Panc1 (cell line): ENCODE data around the gene ZNF446. TPM values are rescaled to one million over a fixed set of nuclear protein-coding genes. Genes with fewer than 3 reads are reported as not detected.

Experiments
- ATAC-seq: fragments of 200-7000 bp; cut with Tn5 transposase; 2 replicates; pipeline ENCODE4 v1.9.1; 2020; ENCODE audit warnings: mild to moderate bottlenecking, moderate library complexity
- BruUV-seq: library from RNA; stranded (reverse); fragments of 400-500 nt; replicated peaks from 2 replicates; lab custom pipeline; 2021; lab: Mats Ljungman, UMichigan
- CTCF ChIA-PET: fragments of 300-600 bp; sonication (Branson Sonifier 250); formaldehyde crosslinking; loops from one replicate; lab custom pipeline; 2022; ENCODE audit warnings: antibody characterized with exemption; lab: Charles Lee
- POLR2A ChIA-PET: fragments of 300-600 bp; sonication (Branson Sonifier 250); formaldehyde crosslinking; loops from one replicate; lab custom pipeline; 2022; ENCODE audit warnings: antibody characterized with exemption; lab: Charles Lee
- DNase-seq: peaks from one replicate; pipeline ENCODE4 v3.0.0-alpha.2; 2010; ENCODE audit warnings: low read depth, low spot score
- H3K27ac ChIP-seq: 2 replicates; pipeline ENCODE4 v1.5.1; 2011; ENCODE audit warnings: mild to moderate bottlenecking, low read length, inconsistent platforms
- H3K27me3 ChIP-seq: fragments of 200-500 bp; sonication (Bioruptor generic); 2 replicates; pipeline ENCODE4 v1.6.0; 2014; ENCODE audit warnings: low read length, inconsistent platforms; ENCODE audit not compliant: control insufficient read depth, insufficient read depth
- H3K36me3 ChIP-seq: fragments of 200-500 bp; sonication (Bioruptor generic); 2 replicates; pipeline ENCODE4 v1.5.1; 2014; ENCODE audit warnings: inconsistent platforms, mild to moderate bottlenecking, low read length, moderate library complexity; ENCODE audit not compliant: control insufficient read depth, insufficient read depth
- H3K4me1 ChIP-seq: 2 replicates; pipeline ENCODE4 v1.5.1; 2011; ENCODE audit warnings: inconsistent platforms, mild to moderate bottlenecking, low read length, moderate library complexity; ENCODE audit not compliant: control insufficient read depth, insufficient read depth
- H3K4me3 ChIP-seq, 2 experiments: 2 replicates each; pipeline ENCODE4 v1.5.1; 2011 to 2012; ENCODE audit warnings: low read depth in 2 of 2, low read length in 2 of 2, mild to moderate bottlenecking in 2 of 2, inconsistent platforms in 1 of 2, moderate library complexity in 1 of 2
- H3K9me3 ChIP-seq: fragments of 200-500 bp; sonication (Bioruptor generic); 2 replicates; pipeline ENCODE4 v1.5.1; 2014; ENCODE audit warnings: low read depth, mild to moderate bottlenecking, inconsistent platforms, low read length, moderate library complexity; ENCODE audit not compliant: control insufficient read depth, insufficient read depth
- POLR2AphosphoS5 ChIP-seq: IDR thresholded peaks from 2 replicates; pipeline ENCODE4 v1.6.1; 2012; ENCODE audit warnings: mild to moderate bottlenecking, low read depth, low read length, moderate library complexity
- SIN3A ChIP-seq: IDR thresholded peaks from 2 replicates; pipeline ENCODE4 v1.6.1; 2012; ENCODE audit warnings: low read depth, mild to moderate bottlenecking, low read length, moderate library complexity, borderline replicate concordance; ENCODE audit not compliant: insufficient read depth
- TCF7L2 ChIP-seq: IDR thresholded peaks from 2 replicates; pipeline ENCODE4 v1.6.1; 2011; ENCODE audit warnings: mild to moderate bottlenecking, low read depth, low read length, inconsistent platforms
- in situ Hi-C: cut with HindIII; loops from 2 replicates; pipeline ENCODE4 v1.10.0; 2016; ENCODE audit warnings: low sequenced_read_pairs, low pct_unique_long_range_greater_than_20kb
- intact Hi-C: fragments of 100-400 bp; cut with micrococcal nuclease; formaldehyde crosslinking; loops from one replicate; pipeline ENCODE4 v1.10.0; 2022; ENCODE audit not compliant: unreplicated experiment
- total RNA-seq: library from RNA; stranded (reverse); gene quantifications from one replicate; pipeline ENCODE4 v1.2.1, GENCODE V29; 2021; ENCODE audit not compliant: unreplicated experiment
- TF ChIP-seq, protein P1 (sequence below): fragments of 450-650 bp; IDR thresholded peaks from 2 replicates; pipeline ENCODE4 v1.5.1; 2017; ENCODE audit warnings: mild to moderate bottlenecking
- TF ChIP-seq, protein P2 (sequence below), 2 experiments: IDR thresholded peaks; 2 replicates each; pipeline ENCODE4 v1.6.1; 2011 to 2012; ENCODE audit warnings: low read depth in 2 of 2, control low read depth in 1 of 2, low read length in 1 of 2, mild to moderate bottlenecking in 1 of 2, moderate library complexity in 1 of 2; ENCODE audit not compliant: insufficient read depth in 1 of 2

ZNF446 gene
- total RNA-seq, 1 experiment from 2014 or later, result 20.7 TPM

DNA sequence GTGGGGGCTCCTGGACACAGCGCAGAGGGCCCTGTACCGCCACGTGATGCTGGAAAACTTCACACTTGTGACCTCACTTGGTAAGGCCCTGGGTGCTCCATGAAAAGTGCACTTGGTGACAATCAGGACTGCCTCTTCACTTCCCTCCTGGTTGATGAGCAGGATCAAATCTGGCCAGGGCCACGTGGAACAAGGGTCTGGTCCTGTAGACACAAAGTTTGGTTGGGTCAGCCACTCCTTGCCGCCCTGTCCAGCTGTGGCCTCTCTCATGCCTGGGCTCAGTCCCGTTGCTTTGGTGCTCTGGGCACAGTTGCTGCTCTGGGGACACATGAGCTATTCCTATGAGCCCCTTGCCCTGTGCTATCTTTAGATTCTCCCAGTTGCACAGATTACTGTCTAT lies 22.4 kb upstream of the ZNF446 start:
- CTCF ChIA-PET, result no interaction called here
- H3K4me3 ChIP-seq, result no peak overlapping the region
- peaks cover 2% of the 10 kb centered on the region; the same call in 1 of the 2 replicates for H3K9me3 ChIP-seq
- intact Hi-C loops, result no loop called here
- H3K36me3 ChIP-seq, result no peaks in the 10 kb centered on the region
- H3K27ac ChIP-seq, result no peak overlapping the region
- H3K27me3 ChIP-seq, result 0 out of 2 replicates have a peak, but pooled peaks cover 4% of the 10 kb centered on the region
- POLR2A ChIA-PET, result no interaction called here
- BruUV-seq, result no TSS peak
- in situ Hi-C loops, result no loop called here
- peaks cover 4% of the 10 kb centered on the region; the same call in 1 of the 2 replicates for H3K4me1 ChIP-seq
- TF ChIP-seq SIN3A (no peak), TCF7L2 (no peak), POLR2AphosphoS5 (no peak)
- TF ChIP-seq, protein P1, sequence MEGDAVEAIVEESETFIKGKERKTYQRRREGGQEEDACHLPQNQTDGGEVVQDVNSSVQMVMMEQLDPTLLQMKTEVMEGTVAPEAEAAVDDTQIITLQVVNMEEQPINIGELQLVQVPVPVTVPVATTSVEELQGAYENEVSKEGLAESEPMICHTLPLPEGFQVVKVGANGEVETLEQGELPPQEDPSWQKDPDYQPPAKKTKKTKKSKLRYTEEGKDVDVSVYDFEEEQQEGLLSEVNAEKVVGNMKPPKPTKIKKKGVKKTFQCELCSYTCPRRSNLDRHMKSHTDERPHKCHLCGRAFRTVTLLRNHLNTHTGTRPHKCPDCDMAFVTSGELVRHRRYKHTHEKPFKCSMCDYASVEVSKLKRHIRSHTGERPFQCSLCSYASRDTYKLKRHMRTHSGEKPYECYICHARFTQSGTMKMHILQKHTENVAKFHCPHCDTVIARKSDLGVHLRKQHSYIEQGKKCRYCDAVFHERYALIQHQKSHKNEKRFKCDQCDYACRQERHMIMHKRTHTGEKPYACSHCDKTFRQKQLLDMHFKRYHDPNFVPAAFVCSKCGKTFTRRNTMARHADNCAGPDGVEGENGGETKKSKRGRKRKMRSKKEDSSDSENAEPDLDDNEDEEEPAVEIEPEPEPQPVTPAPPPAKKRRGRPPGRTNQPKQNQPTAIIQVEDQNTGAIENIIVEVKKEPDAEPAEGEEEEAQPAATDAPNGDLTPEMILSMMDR, result no peak
- TF ChIP-seq, protein P2, sequence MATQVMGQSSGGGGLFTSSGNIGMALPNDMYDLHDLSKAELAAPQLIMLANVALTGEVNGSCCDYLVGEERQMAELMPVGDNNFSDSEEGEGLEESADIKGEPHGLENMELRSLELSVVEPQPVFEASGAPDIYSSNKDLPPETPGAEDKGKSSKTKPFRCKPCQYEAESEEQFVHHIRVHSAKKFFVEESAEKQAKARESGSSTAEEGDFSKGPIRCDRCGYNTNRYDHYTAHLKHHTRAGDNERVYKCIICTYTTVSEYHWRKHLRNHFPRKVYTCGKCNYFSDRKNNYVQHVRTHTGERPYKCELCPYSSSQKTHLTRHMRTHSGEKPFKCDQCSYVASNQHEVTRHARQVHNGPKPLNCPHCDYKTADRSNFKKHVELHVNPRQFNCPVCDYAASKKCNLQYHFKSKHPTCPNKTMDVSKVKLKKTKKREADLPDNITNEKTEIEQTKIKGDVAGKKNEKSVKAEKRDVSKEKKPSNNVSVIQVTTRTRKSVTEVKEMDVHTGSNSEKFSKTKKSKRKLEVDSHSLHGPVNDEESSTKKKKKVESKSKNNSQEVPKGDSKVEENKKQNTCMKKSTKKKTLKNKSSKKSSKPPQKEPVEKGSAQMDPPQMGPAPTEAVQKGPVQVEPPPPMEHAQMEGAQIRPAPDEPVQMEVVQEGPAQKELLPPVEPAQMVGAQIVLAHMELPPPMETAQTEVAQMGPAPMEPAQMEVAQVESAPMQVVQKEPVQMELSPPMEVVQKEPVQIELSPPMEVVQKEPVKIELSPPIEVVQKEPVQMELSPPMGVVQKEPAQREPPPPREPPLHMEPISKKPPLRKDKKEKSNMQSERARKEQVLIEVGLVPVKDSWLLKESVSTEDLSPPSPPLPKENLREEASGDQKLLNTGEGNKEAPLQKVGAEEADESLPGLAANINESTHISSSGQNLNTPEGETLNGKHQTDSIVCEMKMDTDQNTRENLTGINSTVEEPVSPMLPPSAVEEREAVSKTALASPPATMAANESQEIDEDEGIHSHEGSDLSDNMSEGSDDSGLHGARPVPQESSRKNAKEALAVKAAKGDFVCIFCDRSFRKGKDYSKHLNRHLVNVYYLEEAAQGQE (IDR thresholded peaks at IDR 0.05; ENCODE audit: insufficient read depth in 1 of 2, low read depth in 2 of 2, low read length in 1 of 2), result no peak
- ATAC-seq (no peak), DNase-seq (no peak)

DNA sequence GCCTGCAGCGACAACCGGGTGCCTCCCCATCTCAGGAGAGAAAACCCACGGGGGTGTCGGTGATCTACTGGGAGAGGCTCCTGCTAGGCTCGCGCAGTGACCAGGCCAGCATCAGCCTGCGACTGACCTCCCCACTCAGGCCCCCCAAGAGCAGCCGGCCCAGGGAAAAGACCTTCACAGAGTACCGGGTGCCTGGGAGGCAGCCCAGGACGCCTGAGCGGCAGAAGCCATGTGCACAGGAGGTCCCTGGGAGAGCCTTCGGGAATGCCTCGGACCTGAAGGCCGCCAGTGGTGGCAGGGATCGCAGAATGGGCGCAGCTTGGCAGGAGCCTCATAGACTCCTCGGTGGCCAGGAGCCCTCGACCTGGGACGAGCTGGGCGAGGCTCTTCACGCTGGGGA lies 20.8 kb upstream of the ZNF446 start:
- in situ Hi-C loops, result no loop called here

More for the DNA sequence above, 20.8 kb upstream of the ZNF446 start:
- ChIA-PET POLR2A (no interaction called here), CTCF (no interaction called here)
- Histone ChIP-seq H3K27ac (no peak overlapping the region), H3K4me1 (peaks cover 4% of the 10 kb centered on the region; the same call in 1 of the 2 replicates), H3K9me3 (no peaks in the 10 kb centered on the region), H3K4me3 (no peak overlapping the region), H3K27me3 (0 out of 2 replicates have a peak, but pooled peaks cover 4% of the 10 kb centered on the region), H3K36me3 (no peaks in the 10 kb centered on the region)
- TF ChIP-seq, protein P2 (IDR thresholded peaks at IDR 0.05; ENCODE audit: insufficient read depth in 1 of 2, low read depth in 2 of 2, low read length in 1 of 2), result no peak
- TF ChIP-seq POLR2AphosphoS5 (no peak), TCF7L2 (no peak), SIN3A (no peak)
- TF ChIP-seq, protein P1, result no peak
- intact Hi-C loops, result no loop called here
- BruUV-seq, result no TSS peak
- DNase-seq (no peak), ATAC-seq (no peak)
